Fibroblast of skin of left quadriceps (primary cell): ENCODE results near the gene NRN1L.
"Not testable (repeated sequence)": the region's sequence is repeated elsewhere in the genome, so short reads cannot be mapped to it uniquely, and the experiment has no call there.

ENCODE experiments used
- DNase-seq, 2 experiments: peaks; one replicate each; pipeline ENCODE4 v3.0.0-alpha.2; 2013; ENCODE audit warnings: low read depth in 2 of 2

NRN1L gene

GRCh38 chr16:67884684-67885083, at the start of gene NRN1L:
Gene NRN1L (plus strand): TSS chr16:67884885. CDS start chr16:67884904, 19 bp downstream.
- peak; percentile 78 to 80 for DNase-seq

- not testable (repeated sequence) for DNase-seq
Measured at GRCh38 chr16:67837190-67837589, 47.5 kb upstream of the NRN1L start.

GRCh38 chr16:67837811-67838210, 46.9 kb upstream of the NRN1L start:
- DNase-seq: no peak

- DNase-seq: no peak
Measured at GRCh38 chr16:67841198-67841815, 43.4 kb upstream of the NRN1L start.

GRCh38 chr16:67841816-67842508, 42.7 kb upstream of the NRN1L start, which contains the start of gene THAP11:
Gene THAP11 (plus strand): TSS chr16:67842320. CDS start chr16:67842555, 235 bp downstream.
- peak; percentile 87 to 88 for DNase-seq

- no peak for DNase-seq
Measured at GRCh38 chr16:67842509-67843342, 42.0 kb upstream of the NRN1L start.

- DNase-seq: no peak
Measured at GRCh38 chr16:67843343-67843765, 41.3 kb upstream of the NRN1L start.

- DNase-seq: no peak
Measured at GRCh38 chr16:67844497-67844896, 40.2 kb upstream of the NRN1L start.

GRCh38 chr16:67845291-67846062, 39.2 kb upstream of the NRN1L start:
- no peak for DNase-seq

- DNase-seq: no peak
Measured at GRCh38 chr16:67846063-67846319, 38.7 kb upstream of the NRN1L start.

- peak; percentile 89 for DNase-seq
Measured at GRCh38 chr16:67846320-67847063, 38.2 kb upstream of the NRN1L start, which contains the start of gene NUTF2. Gene NUTF2 (plus strand): TSS chr16:67846933. CDS start chr16:67865131, 18,198 bp downstream.

- DNase-seq: no peak
Measured at GRCh38 chr16:67847064-67847861, 37.4 kb upstream of the NRN1L start, which contains the start of gene CENPT. Gene CENPT (minus strand): TSS chr16:67847693. CDS start chr16:67833859, 13,834 bp downstream.

GRCh38 chr16:67848118-67848517, 36.6 kb upstream of the NRN1L start:
- DNase-seq: no peak

- no peak for DNase-seq
Measured at GRCh38 chr16:67853670-67854069, 31.0 kb upstream of the NRN1L start.

GRCh38 chr16:67855789-67856188, 28.9 kb upstream of the NRN1L start:
- DNase-seq: no peak

- DNase-seq: no peak
Measured at GRCh38 chr16:67856927-67857546, 27.6 kb upstream of the NRN1L start.

- DNase-seq: peak in 1 of 2 experiments; percentile 22
Measured at GRCh38 chr16:67857547-67858233, 27.0 kb upstream of the NRN1L start.

GRCh38 chr16:67858500-67858899, 26.2 kb upstream of the NRN1L start:
- DNase-seq: no peak
